Lung microvascular endothelial cell (primary cell): ENCODE measurements around the gene RAB1B. TPM values are rescaled to one million over a fixed set of nuclear protein-coding genes. Genes with fewer than 3 reads are reported as not detected.
"Not testable (repeated sequence)": the region's sequence is repeated elsewhere in the genome, so short reads cannot be mapped to it uniquely, and the experiment has no call there.

Source experiments
- DNase-seq, 2 donors: peaks; one replicate each; pipeline versions ENCODE4 v3.0.0 to v3.0.0-alpha.2; 2010; ENCODE audit warnings: low read depth in 2 of 2
- total RNA-seq: library from RNA; depleted of rRNA; stranded (reverse); fragments of >200 nt; gene quantifications from 2 replicates; pipeline ENCODE4 v1.2.1, GENCODE V29; 2014

RAB1B gene
- total RNA-seq, 1 donor from 2014 or later = 64.1 TPM

DNA sequence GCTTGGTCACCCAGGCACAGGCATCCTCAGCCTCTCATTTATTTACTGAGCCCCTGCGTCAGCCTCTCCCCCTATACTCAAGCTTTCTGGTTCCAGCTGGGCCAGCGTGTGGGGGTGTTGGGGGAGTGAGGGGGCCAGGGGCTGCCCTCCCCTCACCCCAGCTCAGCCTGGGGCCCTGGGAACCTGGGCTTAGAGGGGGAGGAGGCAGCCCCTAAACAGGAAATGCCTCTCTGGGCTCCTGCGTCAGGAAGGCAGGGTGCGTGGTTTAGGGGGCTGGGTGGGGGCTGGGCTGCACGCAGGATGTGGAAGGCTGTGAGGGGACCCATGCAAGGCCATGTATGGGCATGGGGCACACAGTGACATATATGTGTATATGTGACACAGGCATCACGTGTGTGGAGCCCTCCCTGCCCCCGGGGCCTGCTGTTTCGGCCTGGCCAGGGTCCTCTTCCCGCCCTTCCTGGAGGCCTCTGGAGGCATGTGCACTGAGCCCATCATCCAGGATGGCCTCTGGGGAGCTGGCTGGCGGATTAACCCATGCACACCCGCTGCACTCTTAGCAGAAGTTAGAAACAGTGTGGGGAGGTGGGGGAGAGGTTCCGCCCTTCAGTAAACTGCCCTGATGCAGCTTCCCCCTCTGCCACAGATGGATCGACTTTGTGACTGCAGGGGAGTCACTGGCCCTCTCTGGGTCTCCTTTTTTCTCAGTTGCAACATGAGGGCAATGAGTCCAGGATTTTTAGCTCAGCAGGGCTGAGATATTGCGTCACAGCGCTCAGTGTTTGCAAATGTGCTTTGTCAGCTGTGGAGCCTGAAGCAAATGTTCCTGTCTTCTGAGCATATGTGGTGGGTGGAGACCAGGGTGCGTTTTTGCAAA is 49.5 kb downstream of the RAB1B start:
- DNase-seq = no peak

- no peak for DNase-seq
These were observed 50.1 kb downstream of the RAB1B start for GRCh38 chr11:66318600-66318970.

DNA sequence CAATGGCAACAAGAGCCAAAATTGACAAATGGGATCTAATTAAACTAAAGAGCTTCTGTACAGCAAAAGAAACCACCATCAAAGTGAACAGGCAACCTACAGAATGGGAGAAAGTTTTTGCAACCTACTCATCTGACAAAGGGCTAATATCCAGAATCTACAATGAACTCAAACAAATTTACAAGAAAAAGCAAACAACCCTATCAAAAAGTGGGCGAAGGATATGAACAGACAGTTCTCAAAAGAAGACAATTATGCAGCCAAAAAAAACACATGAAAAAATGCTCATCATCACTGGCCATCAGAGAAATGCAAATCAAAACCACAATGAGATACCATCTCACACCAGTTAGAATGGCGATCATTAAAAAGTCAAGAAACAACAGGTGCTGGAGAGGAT is 51.9 kb downstream of the RAB1B start:
- DNase-seq = not testable (repeated sequence)

DNA sequence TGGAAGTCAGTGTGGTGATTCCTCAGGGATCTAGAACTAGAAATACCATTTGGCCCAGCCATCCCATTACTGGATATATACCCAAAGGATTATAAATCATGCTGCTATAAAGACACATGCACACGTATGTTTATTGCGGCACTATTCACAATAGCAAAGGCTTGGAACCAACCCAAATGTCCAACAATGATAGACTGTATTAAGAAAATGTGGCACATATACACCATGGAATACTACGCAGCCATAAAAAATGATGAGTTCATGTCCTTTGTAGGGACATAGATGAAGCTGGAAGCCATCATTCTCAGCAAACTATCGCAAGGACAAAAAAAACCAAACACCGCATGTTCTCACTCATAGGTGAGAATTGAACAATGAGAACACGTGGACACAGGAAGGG is 52.3 kb downstream of the RAB1B start:
- DNase-seq = not testable (repeated sequence)

DNA sequence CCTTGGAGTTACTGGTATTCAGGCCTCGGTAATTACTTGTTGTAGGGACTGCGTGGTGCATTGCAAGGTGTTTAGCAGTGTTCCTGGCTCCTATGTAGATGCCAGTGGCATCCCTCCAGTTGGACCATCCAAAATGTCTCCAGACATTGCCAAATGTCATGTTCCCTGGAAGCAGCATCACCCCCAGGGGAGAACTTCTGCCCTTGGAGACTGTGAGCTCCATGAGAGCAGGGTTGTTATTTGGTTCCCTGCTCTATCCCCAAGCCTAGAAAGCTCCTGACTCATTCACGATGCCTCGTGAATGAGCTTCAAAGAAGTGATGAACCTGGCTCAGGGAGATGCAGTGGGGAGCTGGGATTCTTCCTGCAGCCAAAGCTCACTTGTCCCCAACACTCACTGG is 53.2 kb downstream of the RAB1B start:
- DNase-seq = no peak

DNA sequence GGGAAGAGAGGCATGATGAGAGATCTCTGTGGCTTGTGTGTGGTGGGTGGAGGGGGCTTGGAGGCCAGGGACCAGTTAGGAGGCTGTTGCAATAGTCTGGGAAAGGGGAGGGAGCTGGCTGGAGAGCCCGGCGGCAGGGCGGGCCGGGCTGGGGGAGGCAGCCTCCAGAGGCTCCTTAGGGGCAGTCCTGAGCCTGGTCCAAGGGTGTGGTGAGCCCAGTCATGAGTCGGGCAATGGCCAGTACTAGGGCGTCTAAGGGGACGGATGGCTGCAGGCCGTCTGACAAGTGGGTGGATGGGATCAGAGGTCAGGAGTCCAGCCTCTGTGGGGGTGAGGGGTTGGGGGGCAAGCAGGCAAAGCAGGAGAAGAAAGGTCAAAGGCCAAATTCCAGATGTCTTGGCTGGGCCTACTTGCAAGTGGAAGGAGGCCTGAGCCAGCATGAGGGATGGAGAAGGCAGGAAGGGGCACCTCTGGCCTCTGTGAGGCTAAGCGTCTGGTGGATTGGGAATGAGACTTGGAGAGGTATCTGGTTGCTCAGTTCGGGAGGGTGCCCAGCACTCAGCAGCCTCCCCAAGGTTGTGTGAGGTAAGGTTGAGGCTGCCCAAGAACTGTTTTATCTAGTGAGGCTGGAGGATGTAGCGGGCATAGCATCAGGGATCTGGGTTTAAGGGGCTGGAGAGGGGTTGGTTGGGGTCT is 54.4 kb downstream of the RAB1B start:
- no peak for DNase-seq

GRCh38 chr11:66323684-66324083 is 55.2 kb downstream of the RAB1B start:
- no peak for DNase-seq

- no peak for DNase-seq
These were observed 56.2 kb downstream of the RAB1B start for GRCh38 chr11:66324664-66325063.

- no peak for DNase-seq
These were observed 56.8 kb downstream of the RAB1B start for GRCh38 chr11:66325263-66325671.

DNA sequence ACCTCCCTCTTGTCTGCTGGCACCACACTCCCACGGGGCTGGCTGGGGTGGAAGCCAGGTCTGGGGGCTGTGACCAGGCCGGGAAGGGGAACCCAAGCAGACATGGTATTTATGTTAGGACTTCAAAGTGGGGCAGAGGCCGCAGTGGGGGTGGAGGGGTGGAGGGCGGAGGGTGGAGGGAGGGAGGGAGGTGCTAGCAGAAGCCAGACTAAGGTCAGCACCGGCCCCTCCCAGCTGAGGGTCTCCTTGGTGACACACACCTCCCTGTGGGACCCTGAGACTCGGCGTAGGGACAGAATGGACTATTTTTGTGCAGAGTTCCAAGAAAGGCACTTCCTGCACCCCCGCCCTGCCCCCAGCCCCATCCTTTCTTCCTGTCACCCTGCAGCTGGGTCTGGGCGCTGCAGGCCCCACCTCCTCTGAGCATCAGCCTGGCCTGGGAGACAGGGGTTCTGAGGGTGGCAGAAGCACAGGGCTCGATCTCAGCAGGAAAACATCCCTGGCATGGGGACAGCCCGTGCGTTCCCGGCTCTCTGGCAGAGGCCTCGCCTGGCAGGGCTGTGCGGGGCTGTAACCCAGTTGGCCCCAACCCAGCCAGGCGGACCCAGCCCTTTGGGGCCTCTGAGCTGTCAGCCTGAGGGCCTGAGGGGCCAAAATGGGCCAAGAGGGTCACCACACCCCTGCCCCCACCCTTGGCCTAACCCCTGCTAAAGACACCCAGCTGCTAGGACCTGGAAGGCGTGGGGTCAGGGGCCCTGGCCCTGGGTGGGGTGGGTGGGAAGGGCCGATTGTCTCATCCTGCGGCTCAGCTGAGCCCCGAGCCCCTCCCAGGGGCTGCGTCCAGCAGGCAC is 58.0 kb downstream of the RAB1B start:
- DNase-seq = no peak

Other genes with a start within 250 kb of the RAB1B start
- gene CATSPER1, start 242.2 kb upstream of the RAB1B start, total RNA-seq = 0.22 TPM in 1 of 2 replicates, not detected in the other
- 0.20 and 0.22 TPM in 2 replicates for gene GAL3ST3, start 219.5 kb upstream of the RAB1B start, total RNA-seq
- 57.3 and 63.5 TPM in 2 replicates for gene SF3B2, start 216.3 kb upstream of the RAB1B start, total RNA-seq
- gene PACS1, start 198.4 kb upstream of the RAB1B start, total RNA-seq = 17.2 and 22.6 TPM in 2 replicates
- gene KLC2, start 10.9 kb upstream of the RAB1B start, total RNA-seq = 7.3 and 8.7 TPM in 2 replicates
- under 0.01 TPM in 1 of 2 replicates, not detected in the other for gene CNIH2, start 9.5 kb downstream of the RAB1B start, total RNA-seq
- 95.9 and 136 TPM in 2 replicates for gene YIF1A, start 20.5 kb downstream of the RAB1B start, total RNA-seq
- gene TMEM151A, start 23.3 kb downstream of the RAB1B start, total RNA-seq = under 0.01 TPM in 1 of 2 replicates, not detected in the other
- under 0.01 TPM in 2 replicates for gene CD248, start 48.4 kb downstream of the RAB1B start, total RNA-seq
- gene RIN1, start 67.8 kb downstream of the RAB1B start, total RNA-seq = 2.8 and 3.5 TPM in 2 replicates
- 49.7 and 54.6 TPM in 2 replicates for gene BRMS1, start 76.5 kb downstream of the RAB1B start, total RNA-seq
- 16.1 and 19.8 TPM in 2 replicates for gene B4GAT1, start 79.0 kb downstream of the RAB1B start, total RNA-seq
- gene SLC29A2, start 103.1 kb downstream of the RAB1B start, total RNA-seq = 0.22 and 0.79 TPM in 2 replicates
- not detected in 2 replicates for gene NPAS4, start 152.4 kb downstream of the RAB1B start, total RNA-seq
- gene MRPL11, start 170.2 kb downstream of the RAB1B start, total RNA-seq = 30.9 and 31.9 TPM in 2 replicates
- gene PELI3, start 198.3 kb downstream of the RAB1B start, total RNA-seq = 3.3 and 4.4 TPM in 2 replicates
- gene DPP3, start 211.8 kb downstream of the RAB1B start, total RNA-seq = 46.4 and 48.4 TPM in 2 replicates
- 12.1 and 12.9 TPM in 2 replicates for gene BBS1, start 242.0 kb downstream of the RAB1B start, total RNA-seq